A549 (cell line): ENCODE measurements around the gene PRSS27.

Experiments
- HOXA7 ChIP-seq: fragments of 250-450 bp; sonication (Bioruptor Pico); IDR thresholded peaks from 2 replicates; pipeline ENCODE4 v1.5.0; 2020; ENCODE audit warnings: mild to moderate bottlenecking, moderate library complexity
- JUN ChIP-seq, 2 experiments: fragments of >200 bp; sonication (Bioruptor Twin); formaldehyde crosslinking; IDR thresholded peaks; 2 replicates in 1 of 2; 3 replicates in 1 of 2; pipeline ENCODE4 v1.6.1; 2016 to 2017
- KDM5A ChIP-seq: fragments of 200-600 bp; sonication (generic); IDR thresholded peaks from 2 replicates; pipeline ENCODE4 v1.6.1; 2016; ENCODE audit warnings: antibody characterized with exemption, mild to moderate bottlenecking
- MAFK ChIP-seq: fragments of 450-650 bp; IDR thresholded peaks from 2 replicates; pipeline ENCODE4 v1.6.1; 2014; ENCODE audit not compliant: partially characterized antibody
- MAZ ChIP-seq: fragments of 150-350 bp; IDR thresholded peaks from 2 replicates; pipeline ENCODE4 v1.6.1; 2014; ENCODE audit warnings: antibody characterized with exemption, low read depth, low read length, borderline replicate concordance
- POLR2A ChIP-seq: IDR thresholded peaks from 2 replicates; pipeline ENCODE4 v1.6.1; 2012; ENCODE audit warnings: mild to moderate bottlenecking, low read length
- RCOR1 ChIP-seq: fragments of 150-350 bp; IDR thresholded peaks from 2 replicates; pipeline ENCODE4 v1.6.1; 2014; ENCODE audit warnings: antibody characterized with exemption, low read length, low read depth
- SREBF2 ChIP-seq: fragments of 450-650 bp; IDR thresholded peaks from 2 replicates; pipeline ENCODE4 v1.6.1; 2014; ENCODE audit warnings: mild to moderate bottlenecking, moderate library complexity
- TF ChIP-seq, protein P1 (sequence below): fragments of >200 bp; sonication (Bioruptor Twin); formaldehyde crosslinking; IDR thresholded peaks from 3 replicates; pipeline ENCODE4 v1.5.1; 2016

DNA sequence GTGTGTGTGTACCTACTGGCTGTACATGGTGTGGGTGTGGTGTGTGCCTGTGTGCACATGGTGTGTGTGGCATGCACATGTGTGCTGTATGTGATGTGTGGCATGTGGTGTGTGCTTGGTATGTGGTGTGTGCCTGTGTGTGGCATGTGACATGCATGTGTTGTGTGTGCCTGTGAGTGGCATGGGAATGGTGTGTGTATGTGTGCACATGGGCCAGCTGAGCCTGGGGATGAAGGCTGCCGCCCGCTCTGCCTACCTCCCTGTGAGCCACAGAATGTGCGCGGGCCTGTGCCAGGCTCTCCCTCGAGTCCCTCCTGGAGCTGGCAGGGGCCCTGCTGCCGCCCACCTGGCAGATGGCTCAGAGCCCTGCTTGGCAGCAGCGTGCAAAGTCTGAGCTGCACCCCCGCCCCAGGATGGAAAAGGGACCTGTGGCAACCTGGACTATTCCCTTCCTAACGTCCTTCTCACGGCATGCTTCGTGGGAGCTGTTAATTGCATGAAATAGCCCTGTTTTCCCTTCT lies 9.3 kb downstream of the PRSS27 start:
- TF ChIP-seq SREBF2 (no peak), JUN (IDR thresholded peaks at IDR 0.05) (no peak), POLR2A (no peak), MAFK (no peak), KDM5A (no peak), HOXA7 (CRISPR knock-in tag) (no peak), MAZ (no peak), RCOR1 (no peak)
- TF ChIP-seq, protein P1, sequence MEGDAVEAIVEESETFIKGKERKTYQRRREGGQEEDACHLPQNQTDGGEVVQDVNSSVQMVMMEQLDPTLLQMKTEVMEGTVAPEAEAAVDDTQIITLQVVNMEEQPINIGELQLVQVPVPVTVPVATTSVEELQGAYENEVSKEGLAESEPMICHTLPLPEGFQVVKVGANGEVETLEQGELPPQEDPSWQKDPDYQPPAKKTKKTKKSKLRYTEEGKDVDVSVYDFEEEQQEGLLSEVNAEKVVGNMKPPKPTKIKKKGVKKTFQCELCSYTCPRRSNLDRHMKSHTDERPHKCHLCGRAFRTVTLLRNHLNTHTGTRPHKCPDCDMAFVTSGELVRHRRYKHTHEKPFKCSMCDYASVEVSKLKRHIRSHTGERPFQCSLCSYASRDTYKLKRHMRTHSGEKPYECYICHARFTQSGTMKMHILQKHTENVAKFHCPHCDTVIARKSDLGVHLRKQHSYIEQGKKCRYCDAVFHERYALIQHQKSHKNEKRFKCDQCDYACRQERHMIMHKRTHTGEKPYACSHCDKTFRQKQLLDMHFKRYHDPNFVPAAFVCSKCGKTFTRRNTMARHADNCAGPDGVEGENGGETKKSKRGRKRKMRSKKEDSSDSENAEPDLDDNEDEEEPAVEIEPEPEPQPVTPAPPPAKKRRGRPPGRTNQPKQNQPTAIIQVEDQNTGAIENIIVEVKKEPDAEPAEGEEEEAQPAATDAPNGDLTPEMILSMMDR = no peak
